Keratinocyte (primary cell): Measurements from ENCODE around the gene ETFA. TPM values are rescaled to one million over a fixed set of nuclear protein-coding genes. Genes with fewer than 3 reads are reported as not detected.

ENCODE experiments used
- DNase-seq: peaks from one replicate; pipeline ENCODE4 v3.0.0-alpha.2; 2011; ENCODE audit warnings: low read depth, missing footprints, low spot score
- FAIRE-seq: peaks from 2 replicates; lab custom pipeline; 2011; peaks lifted over from hg19 to GRCh38; lab: Jason Lieb, UNC
- H2AFZ ChIP-seq: 2 replicates; pipeline ENCODE4 v1.6.0; 2012; ENCODE audit warnings: low read length, control low read depth, inconsistent platforms; ENCODE audit not compliant: control insufficient read depth
- H3K27ac ChIP-seq: 2 replicates; pipeline ENCODE4 v1.5.1; 2011; ENCODE audit warnings: low read length; ENCODE audit not compliant: control insufficient read depth, insufficient read depth
- H3K27me3 ChIP-seq: 3 replicates; pipeline ENCODE4 v1.6.0; 2011; ENCODE audit warnings: low read length; ENCODE audit not compliant: control insufficient read depth, insufficient read depth; ENCODE audit errors: extremely low read depth
- H3K36me3 ChIP-seq, 2 experiments: 2 replicates in 1 of 2; 3 replicates in 1 of 2; pipeline ENCODE4 v1.5.1; 2011; ENCODE audit warnings: low read length in 2 of 2, mild to moderate bottlenecking in 1 of 2; ENCODE audit not compliant: control insufficient read depth in 2 of 2, insufficient read depth in 2 of 2; ENCODE audit errors: extremely low read depth in 1 of 2
- H3K4me1 ChIP-seq: 3 replicates; pipeline ENCODE4 v1.5.1; 2011; ENCODE audit warnings: low read length; ENCODE audit not compliant: control insufficient read depth, insufficient read depth; ENCODE audit errors: extremely low read depth
- H3K4me2 ChIP-seq: 3 replicates; pipeline ENCODE4 v1.6.0; 2011; ENCODE audit warnings: low read depth, low read length; ENCODE audit not compliant: control insufficient read depth, insufficient read depth; ENCODE audit errors: extremely low read depth
- H3K4me3 ChIP-seq, 3 experiments: fragments of 200-600 bp in 1 of 3; sonication (generic) in 1 of 3; 2 replicates in 2 of 3; 3 replicates in 1 of 3; pipeline ENCODE4 v1.5.1; 2011 to 2016; ENCODE audit warnings: low read length in 3 of 3, mild to moderate bottlenecking in 3 of 3, control low read depth in 2 of 3, inconsistent platforms in 1 of 3, low read depth in 1 of 3, mixed read lengths in 1 of 3, mixed run types in 1 of 3, moderate library complexity in 1 of 3; ENCODE audit not compliant: control insufficient read depth in 2 of 3, insufficient read depth in 2 of 3; ENCODE audit errors: extremely low read depth in 1 of 3
- H3K79me2 ChIP-seq: 2 replicates; pipeline ENCODE4 v1.6.0; 2012; ENCODE audit warnings: low read length; ENCODE audit not compliant: control insufficient read depth, insufficient read depth
- H3K9ac ChIP-seq: 3 replicates; pipeline ENCODE4 v1.6.0; 2011; ENCODE audit warnings: low read length; ENCODE audit not compliant: control insufficient read depth, insufficient read depth; ENCODE audit errors: extremely low read depth
- H3K9me1 ChIP-seq: 3 replicates; pipeline ENCODE4 v1.6.0; 2011; ENCODE audit warnings: low read length; ENCODE audit not compliant: control insufficient read depth, insufficient read depth; ENCODE audit errors: extremely low read depth
- H3K9me3 ChIP-seq: 2 replicates; pipeline ENCODE4 v1.5.1; 2012; ENCODE audit warnings: low read depth, low read length; ENCODE audit not compliant: control insufficient read depth
- H4K20me1 ChIP-seq: 3 replicates; pipeline ENCODE4 v1.6.0; 2011; ENCODE audit warnings: low read length; ENCODE audit not compliant: control insufficient read depth, insufficient read depth; ENCODE audit errors: extremely low read depth
- CTCF ChIP-seq, 3 experiments: IDR thresholded peaks in 1 of 3; conservative IDR thresholded peaks in 1 of 3; optimal IDR thresholded peaks in 1 of 3; 2 replicates in 2 of 3; 3 replicates in 1 of 3; pipeline versions ENCODE3 to v1.5.1; 2011; ENCODE audit warnings: low read length in 3 of 3, mild to moderate bottlenecking in 3 of 3, moderate library complexity in 2 of 3, control low read depth in 1 of 3, inconsistent platforms in 1 of 3; ENCODE audit not compliant: insufficient read depth in 2 of 3; ENCODE audit errors: extremely low read depth in 1 of 3
- EZH2 ChIP-seq: IDR thresholded peaks from one replicate; pipeline ENCODE4 v1.6.1; 2012; ENCODE audit warnings: inconsistent platforms, mild to moderate bottlenecking, low read length, moderate library complexity
- dilution Hi-C: fragments of 300-500 bp; cut with MboI; formaldehyde crosslinking; loops from one replicate; pipeline ENCODE4 v1.7.0; 2020; ENCODE audit warnings: low sequenced_read_pairs; ENCODE audit not compliant: extremely low pct_ligation_motif_present
- polyA plus RNA-seq, 5 experiments: library from polyadenylated mRNA; depleted of rRNA in 3 of 5; stranded (reverse) in 3 of 5; stranded (forward) in 1 of 5; unstranded in 1 of 5; fragments of >200 nt; gene quantifications; 1 replicate in 1 of 5; 2 replicates in 3 of 5; 3 replicates in 1 of 5; pipeline versions ENCODE4 v1.2.1 to v1.2.3, GENCODE V29; 2011 to 2012; ENCODE audit warnings: missing spikeins in 2 of 5, low read depth in 1 of 5, low replicate concordance in 1 of 5

The ETFA gene
- polyA plus RNA-seq, 1 donor (not counting 4 experiments of a cell fraction or from before 2014, with no cell fraction given) = 230 TPM

DNA sequence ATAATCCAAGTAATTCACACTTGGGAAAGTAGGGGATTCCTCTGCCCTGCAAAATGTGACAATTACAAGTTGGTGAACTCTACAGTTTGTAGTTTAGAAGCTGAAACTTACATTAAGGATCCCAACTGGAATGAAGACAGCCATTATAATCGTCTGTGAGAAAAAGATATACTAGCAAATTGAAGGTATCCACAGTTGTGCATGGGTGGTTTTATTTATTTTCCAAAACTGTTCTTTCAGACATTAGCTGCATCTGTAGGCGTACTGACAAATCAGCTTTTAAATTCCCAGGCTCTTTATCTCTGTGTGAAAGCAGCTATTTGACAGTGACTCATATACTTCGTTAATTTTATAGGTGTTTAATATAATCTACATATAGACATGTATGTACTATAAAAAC is 12.8 kb upstream of the ETFA start:
- Histone ChIP-seq H3K9me3 (no peaks in the 10 kb centered on the region), H2AFZ (no peak overlapping the region), H3K36me3 (no peaks in the 10 kb centered on the region), H3K9ac (no peak overlapping the region), H3K4me2 (no peak overlapping the region), H3K4me1 (peaks cover 3% of the 10 kb centered on the region), H4K20me1 (no peaks in the 10 kb centered on the region), H3K27me3 (no peaks in the 10 kb centered on the region), H3K27ac (no peak overlapping the region), H3K4me3 (no peak overlapping the region), H3K79me2 (no peaks in the 10 kb centered on the region), H3K9me1 (no peaks in the 10 kb centered on the region)
- FAIRE-seq (no peak), DNase-seq (no peak)
- dilution Hi-C loops = no loop called here
- no peak for TF ChIP-seq CTCF (optimal IDR thresholded peaks at IDR 0.05 in 1 of 3, IDR thresholded peaks at IDR 0.05 in 1 of 3, conservative IDR thresholded peaks at IDR 0.05 in 1 of 3; ENCODE audit: extremely low read depth in 1 of 3, insufficient read depth in 2 of 3, low read length in 3 of 3)
- TF ChIP-seq EZH2 = no peak

GRCh38 chr15:76321602-76322001 is 10.3 kb upstream of the ETFA start:
- no peaks in the 10 kb centered on the region for H3K9me1 ChIP-seq
- H3K4me2 ChIP-seq = no peak overlapping the region
- FAIRE-seq (no peak), DNase-seq (no peak)
- no peaks in the 10 kb centered on the region for H3K36me3 ChIP-seq
- H3K9ac ChIP-seq = no peak overlapping the region
- no peak overlapping the region for H3K4me3 ChIP-seq
- peaks cover 3% of the 10 kb centered on the region for H3K4me1 ChIP-seq
- H3K27ac ChIP-seq = no peak overlapping the region
- no peaks in the 10 kb centered on the region for H4K20me1 ChIP-seq
- no peaks in the 10 kb centered on the region for H3K79me2 ChIP-seq
- H2AFZ ChIP-seq = no peak overlapping the region
- H3K9me3 ChIP-seq = no peaks in the 10 kb centered on the region
- dilution Hi-C loops = no loop called here
- TF ChIP-seq EZH2 = no peak
- no peak for TF ChIP-seq CTCF (optimal IDR thresholded peaks at IDR 0.05 in 1 of 3, IDR thresholded peaks at IDR 0.05 in 1 of 3, conservative IDR thresholded peaks at IDR 0.05 in 1 of 3; ENCODE audit: extremely low read depth in 1 of 3, insufficient read depth in 2 of 3, low read length in 3 of 3)
- no peaks in the 10 kb centered on the region for H3K27me3 ChIP-seq
